GM19099 (cell line): ENCODE data around the gene ZNF793.

ENCODE experiments used
- POLR2A ChIP-seq: IDR thresholded peaks from 3 replicates; pipeline ENCODE4 v1.6.1; 2011; ENCODE audit warnings: low read depth; ENCODE audit not compliant: insufficient read length; ENCODE audit errors: extremely low read depth

The ZNF793 gene

DNA sequence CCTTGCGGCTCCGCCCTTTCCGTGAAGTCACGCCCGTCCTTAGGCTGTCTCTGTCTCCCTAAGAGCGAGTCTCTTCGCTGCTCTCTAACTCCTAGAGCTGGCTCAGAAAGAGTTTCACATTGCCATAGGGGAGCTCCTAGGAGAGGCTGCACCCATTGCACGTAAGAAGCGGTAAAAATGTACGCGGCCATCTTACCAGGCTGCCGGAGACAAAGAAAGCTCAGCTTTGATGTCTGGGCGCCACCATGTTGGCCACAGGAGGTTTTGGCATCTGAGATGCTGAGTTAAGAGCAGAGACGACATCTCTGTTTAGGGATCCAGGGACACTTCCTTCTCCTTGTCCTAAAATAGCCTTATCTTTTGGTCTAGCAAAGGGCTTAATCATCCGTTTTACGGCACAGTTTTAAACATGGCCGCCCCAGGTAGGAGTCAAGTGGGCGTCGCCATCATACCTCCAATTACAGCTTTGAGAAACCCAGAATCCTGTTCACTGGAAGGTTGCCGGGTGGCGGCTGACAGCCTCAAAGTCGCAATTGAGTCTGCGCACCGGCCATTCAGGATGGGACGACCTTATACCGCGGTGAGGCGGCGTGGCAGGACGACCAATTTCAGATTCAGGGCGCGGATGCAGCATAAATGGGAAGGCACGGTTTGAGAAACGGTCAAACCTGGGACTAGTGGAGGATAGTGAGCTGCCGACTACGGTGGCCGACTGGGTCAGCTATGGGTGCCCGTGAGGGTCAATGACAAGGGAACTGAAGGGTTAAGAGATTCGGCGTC is at the start of gene ZNF793:
Gene ZNF793 (plus strand): TSS at position 553 of the 780 bp plus-strand sequence. CDS start 16,501 bp downstream, outside the sequence.
- TF ChIP-seq POLR2A = peak; percentile 30

DNA sequence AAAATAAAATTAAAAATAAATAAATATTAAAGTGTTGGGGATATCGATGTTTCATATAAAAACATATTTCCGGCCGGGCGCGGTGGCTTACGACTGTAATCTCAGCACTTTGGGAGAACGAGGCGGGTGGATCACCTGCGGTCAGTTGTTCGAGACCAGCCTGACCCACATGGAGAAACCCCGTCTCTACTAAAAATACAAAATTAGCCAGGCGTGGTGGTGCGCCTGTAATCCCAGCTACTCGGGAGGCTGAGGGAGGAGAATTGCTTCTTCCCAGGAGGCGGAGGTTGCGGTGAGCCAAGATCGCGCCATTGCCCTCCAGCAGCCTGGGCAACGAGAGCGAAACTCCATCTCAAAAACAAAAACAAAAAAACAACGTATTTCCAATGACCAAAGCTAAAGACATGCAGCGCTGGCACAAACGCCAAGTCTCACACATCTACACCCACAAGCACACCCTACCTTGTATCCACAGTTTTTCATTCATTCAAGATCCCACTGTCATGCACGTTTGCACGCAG is 40.4 kb upstream of the ZNF793 start:
- no peak for TF ChIP-seq POLR2A

DNA sequence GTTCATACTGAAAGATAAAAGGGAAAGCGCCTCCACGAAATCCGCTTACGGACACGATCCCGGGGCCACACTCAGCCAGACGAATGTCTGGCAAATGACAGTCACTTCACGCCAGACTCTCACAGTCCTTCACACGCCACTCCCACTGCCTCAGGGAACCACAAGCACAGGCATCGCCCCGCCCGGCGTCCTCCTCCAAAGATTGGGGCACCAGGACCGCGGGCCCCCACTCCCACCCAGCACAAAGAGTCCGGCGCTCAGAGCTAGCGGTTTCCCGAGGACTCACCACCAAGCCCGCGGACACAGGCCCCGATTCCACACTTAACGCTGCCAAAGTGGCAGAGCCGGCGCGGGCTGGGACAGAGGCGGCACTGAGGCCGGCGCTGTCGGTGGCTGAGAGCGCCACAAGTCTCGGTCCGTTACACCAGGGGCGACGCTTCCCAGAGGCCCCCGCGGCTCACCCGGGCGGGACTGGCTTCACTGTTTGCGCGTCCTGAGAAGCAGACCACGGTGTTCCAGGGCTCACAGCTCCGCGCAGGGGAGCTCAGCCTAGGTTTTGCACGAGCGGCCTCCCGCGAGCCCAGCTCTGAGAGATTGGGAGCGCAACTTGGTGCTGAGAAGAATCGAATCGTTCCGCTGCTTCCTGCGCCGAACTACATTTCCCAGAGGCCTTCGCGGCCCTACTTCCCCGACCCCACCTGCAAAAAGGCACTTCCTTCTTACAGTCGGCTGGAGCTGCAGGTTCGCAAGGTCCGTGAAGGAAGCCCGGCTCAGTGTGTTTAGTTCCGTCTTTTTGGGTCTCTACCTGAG is 39.7 kb upstream of the ZNF793 start, which contains the start of gene ZNF569:
Gene ZNF569 (minus strand): TSS at position 647 of the 810 bp plus-strand sequence. CDS start 22,523 bp downstream, outside the sequence.
- TF ChIP-seq POLR2A = peak; percentile 76

DNA sequence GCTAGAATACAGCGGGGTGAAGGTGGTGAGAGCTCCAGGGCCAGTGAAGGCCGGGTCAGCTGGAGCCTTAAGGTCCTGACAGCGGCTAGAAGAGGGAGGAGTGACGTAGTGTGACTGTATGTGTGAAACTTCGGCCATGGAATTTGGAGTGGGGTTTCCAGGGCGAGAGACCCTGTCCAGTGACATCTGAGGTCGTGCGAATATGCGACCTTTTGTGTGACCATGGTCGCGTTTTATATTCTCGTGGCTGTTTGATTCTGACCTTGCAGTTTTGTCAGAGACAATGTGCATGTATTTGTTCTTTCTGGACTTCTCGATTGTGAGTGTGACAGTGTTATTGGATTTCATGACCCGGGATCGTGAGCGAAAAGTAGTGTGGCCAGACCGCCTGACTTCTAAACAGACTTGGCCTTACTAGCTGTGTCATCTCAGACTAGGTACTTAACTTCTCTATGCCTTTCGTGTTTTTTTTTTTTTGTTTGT is 39.1 kb upstream of the ZNF793 start:
- TF ChIP-seq POLR2A = no peak

DNA sequence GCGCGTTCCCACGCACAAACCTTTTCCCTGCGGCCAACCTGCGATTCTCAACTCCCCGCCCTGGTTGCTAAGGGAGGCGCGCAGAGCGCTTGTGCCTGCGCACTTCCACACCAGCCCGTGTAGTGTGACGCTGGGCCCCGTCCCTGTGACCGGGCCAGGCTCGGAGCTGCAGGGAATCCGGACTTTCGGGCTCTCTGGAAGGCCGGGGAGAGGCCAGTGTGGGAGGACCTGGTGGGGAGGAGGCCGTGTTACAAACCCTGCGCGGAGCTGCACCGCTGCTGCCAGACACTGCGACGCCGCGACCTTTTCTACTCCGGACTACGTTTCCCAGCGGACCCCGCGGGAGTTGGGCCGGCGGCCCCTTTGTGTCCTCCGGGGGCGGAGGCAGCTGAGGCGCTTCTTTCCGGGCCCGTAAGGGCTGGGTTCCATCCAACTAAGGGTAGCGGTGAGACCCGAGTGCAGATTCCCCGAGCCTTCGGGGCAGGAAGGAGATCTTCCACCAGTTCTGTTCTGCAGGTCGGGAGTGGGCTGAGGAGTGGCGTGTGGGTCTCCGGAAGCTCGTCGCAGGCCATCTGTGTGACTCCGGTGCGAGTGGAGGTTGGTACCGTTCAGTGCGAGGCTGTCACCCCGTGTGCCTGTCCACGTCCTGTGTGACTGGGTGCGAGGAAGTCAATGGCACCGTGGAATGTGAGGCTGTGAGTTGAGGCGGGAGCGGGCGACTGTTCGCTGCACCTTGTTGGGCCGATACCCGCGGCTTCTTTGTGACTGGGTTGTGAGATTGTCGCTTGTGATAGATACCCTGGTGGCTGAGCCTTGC is 37.6 kb upstream of the ZNF793 start, which contains the start of gene ZNF570:
Gene ZNF570 (plus strand): TSS at position 396 of the 817 bp plus-strand sequence. CDS start 999 bp downstream, outside the sequence.
- peak; percentile 73 for TF ChIP-seq POLR2A

DNA sequence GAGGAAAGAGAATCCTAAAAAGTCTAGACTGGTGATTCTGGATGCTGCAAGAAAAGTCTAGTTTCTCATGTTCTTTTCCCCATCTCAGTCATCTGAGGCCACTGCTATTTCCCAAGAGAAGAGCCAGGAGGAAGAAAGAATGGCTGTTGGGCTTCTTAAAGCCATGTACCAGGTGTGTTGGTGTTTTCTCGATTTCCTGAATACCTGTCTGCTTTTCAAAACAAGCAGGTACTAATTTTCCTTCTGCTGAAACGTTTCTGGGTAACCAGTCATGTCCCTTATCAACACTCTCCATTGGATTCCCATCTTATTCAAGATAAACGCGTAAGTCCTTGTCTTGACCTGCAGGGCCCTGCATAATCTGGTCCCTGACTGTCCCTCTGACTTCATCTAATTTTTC is 36.5 kb upstream of the ZNF793 start:
- no peak for TF ChIP-seq POLR2A

DNA sequence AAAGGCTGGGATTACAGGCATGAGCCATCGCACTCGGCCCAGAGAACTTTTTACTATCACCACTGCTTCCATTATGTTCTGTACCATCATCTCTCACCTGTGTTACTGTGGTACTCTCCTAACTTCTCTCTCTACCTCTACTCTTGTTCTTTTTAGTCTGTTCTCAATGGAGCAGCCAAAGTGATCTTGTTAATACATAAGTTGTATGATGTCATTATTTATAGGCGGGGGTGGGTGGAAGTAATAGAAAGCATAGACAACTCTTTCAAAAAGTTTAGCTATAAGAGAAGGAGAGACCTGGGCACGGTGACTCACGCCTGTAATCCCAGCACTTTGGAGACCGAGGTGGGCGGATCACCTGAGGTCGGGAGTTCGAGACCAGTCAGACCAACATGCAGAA is 34.6 kb upstream of the ZNF793 start:
- no peak for TF ChIP-seq POLR2A

DNA sequence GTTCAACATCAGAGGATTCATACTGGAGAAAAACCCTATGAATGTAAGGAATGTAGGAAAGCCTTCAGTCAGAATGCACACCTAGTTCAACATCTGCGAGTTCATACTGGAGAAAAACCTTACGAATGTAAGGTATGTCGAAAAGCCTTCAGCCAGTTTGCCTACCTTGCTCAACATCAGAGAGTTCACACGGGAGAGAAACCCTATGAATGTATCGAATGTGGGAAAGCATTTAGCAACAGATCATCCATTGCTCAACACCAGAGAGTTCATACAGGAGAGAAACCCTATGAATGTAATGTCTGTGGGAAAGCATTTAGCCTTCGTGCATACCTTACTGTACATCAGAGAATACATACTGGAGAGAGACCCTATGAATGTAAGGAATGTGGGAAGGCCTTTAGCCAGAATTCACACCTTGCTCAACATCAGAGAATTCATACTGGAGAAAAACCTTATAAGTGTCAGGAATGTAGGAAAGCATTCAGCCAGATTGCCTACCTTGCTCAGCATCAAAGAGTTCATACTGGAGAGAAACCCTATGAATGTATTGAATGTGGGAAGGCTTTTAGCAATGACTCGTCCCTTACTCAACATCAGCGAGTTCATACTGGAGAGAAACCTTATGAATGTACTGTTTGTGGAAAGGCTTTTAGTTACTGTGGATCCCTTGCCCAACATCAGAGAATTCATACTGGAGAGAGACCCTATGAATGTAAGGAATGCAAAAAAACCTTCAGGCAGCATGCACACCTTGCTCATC is 22.2 kb upstream of the ZNF793 start:
- no peak for TF ChIP-seq POLR2A

DNA sequence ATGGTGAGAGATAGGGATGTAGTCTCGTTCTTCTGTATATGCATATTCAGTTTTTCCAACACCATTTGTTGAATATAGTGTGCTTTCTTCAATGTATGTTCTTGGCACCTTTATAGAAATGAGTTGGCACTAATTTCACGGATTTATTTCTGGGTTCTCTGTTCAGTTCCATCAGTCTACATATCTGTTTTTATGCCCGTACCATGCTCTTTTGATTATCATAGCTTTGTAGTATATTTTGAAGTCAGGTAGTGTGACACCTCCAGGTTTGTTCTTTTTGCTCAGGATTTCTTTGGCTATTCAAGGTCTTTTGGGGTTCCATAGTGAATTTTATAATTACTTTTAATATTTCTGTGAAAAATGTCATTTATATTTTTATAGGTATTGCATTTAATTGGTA is 14.5 kb upstream of the ZNF793 start:
- TF ChIP-seq POLR2A = no peak

DNA sequence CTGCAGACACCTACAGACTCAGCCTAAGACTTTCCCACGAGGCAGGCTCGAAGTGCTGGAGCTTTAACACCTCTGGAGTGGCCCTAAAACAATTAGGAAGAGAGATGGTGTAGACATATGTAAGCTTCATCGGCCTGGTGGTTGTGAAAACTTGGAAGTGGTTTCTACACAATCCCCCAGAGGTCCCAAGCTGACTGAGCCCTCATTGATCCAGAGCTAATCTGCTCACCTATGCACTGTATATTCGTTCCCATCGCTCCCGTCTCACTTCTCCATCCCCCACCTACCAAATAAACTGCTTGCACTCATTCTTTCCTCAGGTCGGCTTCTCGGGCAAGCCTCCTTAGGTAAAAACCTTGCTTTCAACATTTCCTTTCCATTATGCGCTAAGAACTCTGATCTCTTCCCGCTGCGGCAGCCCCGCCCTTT is 767 bp upstream of the ZNF793 start:
- TF ChIP-seq POLR2A = no peak

DNA sequence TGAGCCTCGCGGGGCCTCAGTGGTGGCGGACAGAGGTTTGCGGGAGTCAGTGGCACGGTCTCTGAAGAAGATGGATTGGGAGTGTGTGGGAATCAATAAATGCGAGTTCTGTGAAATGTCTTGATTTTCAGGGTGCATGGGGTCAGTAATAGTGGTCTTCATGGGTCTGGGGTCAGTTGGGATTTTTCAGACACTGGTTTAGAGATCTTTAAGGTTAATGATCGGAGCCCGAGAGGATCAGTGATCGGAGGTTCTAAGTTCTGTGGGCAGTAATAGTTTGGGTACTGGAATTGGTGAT is 377 bp downstream of the ZNF793 start:
- no peak for TF ChIP-seq POLR2A

DNA sequence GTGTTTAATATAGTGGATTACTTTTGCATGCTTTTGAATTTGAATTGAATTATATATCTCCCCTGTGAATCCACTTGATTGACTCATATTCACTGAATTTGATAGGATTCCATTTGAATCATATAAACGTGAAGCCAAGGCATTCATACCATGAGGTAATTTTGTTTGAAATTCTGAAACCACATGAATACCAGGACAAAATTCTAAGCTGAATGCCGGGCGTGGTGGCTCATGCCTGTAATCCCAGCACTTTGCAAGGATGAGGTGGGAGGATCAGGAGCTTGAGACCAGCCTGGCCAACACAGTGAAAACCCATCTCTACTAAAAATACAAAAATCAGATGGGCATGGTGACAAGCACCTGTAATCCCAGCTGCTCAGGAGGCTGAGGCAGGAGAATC is 4.4 kb downstream of the ZNF793 start:
- TF ChIP-seq POLR2A = no peak

DNA sequence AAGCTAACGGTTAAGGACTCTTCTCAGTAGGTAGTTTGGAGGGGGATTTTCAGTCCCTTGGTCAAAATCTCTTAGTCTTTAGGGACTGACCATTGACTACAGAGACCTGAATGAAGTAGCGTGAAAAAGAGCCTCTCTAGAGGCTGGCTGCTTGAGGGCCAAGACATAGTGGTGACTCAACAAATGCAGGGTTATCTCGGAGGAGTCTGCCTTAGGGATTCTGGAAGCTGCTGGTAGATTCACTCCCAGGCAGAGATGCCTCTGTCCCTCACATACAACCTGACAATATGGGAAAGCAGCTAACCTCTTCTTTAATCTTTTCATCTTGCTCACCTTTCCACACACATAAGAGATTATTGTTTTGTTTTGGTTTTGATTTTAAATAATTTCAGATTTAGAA is 5.1 kb downstream of the ZNF793 start:
- TF ChIP-seq POLR2A = no peak

DNA sequence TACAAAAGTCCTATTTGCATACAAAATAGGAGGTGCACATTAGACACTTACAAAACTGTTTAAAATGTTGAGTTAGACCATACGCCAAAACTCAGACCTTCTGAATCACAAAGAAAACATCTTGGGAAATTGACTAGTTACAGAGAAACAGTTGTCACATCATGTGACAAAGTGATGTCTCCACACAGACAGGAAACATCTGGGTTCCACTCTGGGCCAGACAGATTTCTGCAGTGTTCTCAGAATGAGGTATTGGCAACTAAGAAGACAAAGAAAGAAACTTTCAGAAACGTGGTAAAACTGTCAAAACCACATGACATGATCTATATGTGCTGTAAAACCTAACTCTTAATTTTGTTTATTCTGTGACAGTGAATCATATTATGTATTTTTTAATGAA is 6.7 kb downstream of the ZNF793 start:
- no peak for TF ChIP-seq POLR2A
